HG03103 (cell line): ENCODE data around the gene KDM5D.

ENCODE experiments used
- ATAC-seq: cut with Tn5 transposase; IDR thresholded peaks from one replicate; pipeline ENCODE4 v1.9.1; 2021; ENCODE audit warnings: low read depth; ENCODE audit not compliant: unreplicated experiment

Gene KDM5D

GRCh38 chrY:19744381-19745378, at the start of gene KDM5D:
Gene KDM5D (minus strand): TSS chrY:19744726. CDS start chrY:19744534, 192 bp downstream.
- peak; percentile 62 for ATAC-seq

- no peak for ATAC-seq
These were observed 23.8 kb upstream of the KDM5D start for GRCh38 chrY:19768375-19768774.

- ATAC-seq: no peak
These were observed 1.2 kb downstream of the KDM5D start for GRCh38 chrY:19743331-19743730.

GRCh38 chrY:19742153-19742552, 2.4 kb downstream of the KDM5D start:
- no peak for ATAC-seq

- no peak for ATAC-seq
These were observed 10.1 kb downstream of the KDM5D start for GRCh38 chrY:19734425-19734824.

- ATAC-seq: peak; percentile 92
These were observed 26.6 kb downstream of the KDM5D start for GRCh38 chrY:19717950-19718349.

- ATAC-seq: no peak
These were observed 27.4 kb downstream of the KDM5D start for GRCh38 chrY:19717146-19717545.

GRCh38 chrY:19715226-19715625, 29.3 kb downstream of the KDM5D start:
- ATAC-seq: no peak

- no peak for ATAC-seq
These were observed 31.1 kb downstream of the KDM5D start for GRCh38 chrY:19713430-19713829.

GRCh38 chrY:19706273-19706672, 38.3 kb downstream of the KDM5D start:
- no peak for ATAC-seq

GRCh38 chrY:19698495-19698894, 46.0 kb downstream of the KDM5D start:
- ATAC-seq: no peak

- no peak for ATAC-seq
These were observed 63.7 kb downstream of the KDM5D start for GRCh38 chrY:19680821-19681220.
